Fibroblast of villous mesenchyme (primary cell): ENCODE results near the gene LYPD8. TPM values are rescaled to one million over a fixed set of nuclear protein-coding genes. Genes with fewer than 3 reads are reported as not detected.

ENCODE experiments used
- DNase-seq: peaks from one replicate; pipeline ENCODE4 v3.0.0-alpha.2; 2010; ENCODE audit warnings: low read depth
- H3K4me3 ChIP-seq: 2 replicates; pipeline ENCODE4 v1.5.1; 2011; ENCODE audit warnings: low read depth, mild to moderate bottlenecking, low read length
- CTCF ChIP-seq: IDR thresholded peaks from 2 replicates; pipeline ENCODE4 v1.5.1; 2012; ENCODE audit warnings: low read depth, mild to moderate bottlenecking, low read length; ENCODE audit not compliant: insufficient read depth
- total RNA-seq: library from RNA; depleted of rRNA; stranded (reverse); fragments of >200 nt; gene quantifications from 2 replicates; pipeline ENCODE4 v1.2.3, GENCODE V29; 2012

LYPD8 gene
- total RNA-seq, 1 donor: not detected

GRCh38 chr1:248737457-248737856, 18.1 kb downstream of the LYPD8 start:
- TF ChIP-seq CTCF: no peak
- H3K4me3 ChIP-seq: no peak overlapping the region
- no peak for DNase-seq

- DNase-seq: no peak
- TF ChIP-seq CTCF: no peak
- H3K4me3 ChIP-seq: no peak overlapping the region
Observed at GRCh38 chr1:248736977-248737376, 18.6 kb downstream of the LYPD8 start.

- no peak for TF ChIP-seq CTCF
- no peak for DNase-seq
- H3K4me3 ChIP-seq: no peak overlapping the region
Observed at GRCh38 chr1:248733566-248733965, 22.0 kb downstream of the LYPD8 start.

- H3K4me3 ChIP-seq: no peak overlapping the region
- no peak for DNase-seq
- no peak for TF ChIP-seq CTCF
Observed at GRCh38 chr1:248730507-248731335, 24.8 kb downstream of the LYPD8 start.

GRCh38 chr1:248714248-248714647, 41.3 kb downstream of the LYPD8 start:
- no peak overlapping the region for H3K4me3 ChIP-seq
- no peak for TF ChIP-seq CTCF
- DNase-seq: no peak

GRCh38 chr1:248710305-248710900, 45.2 kb downstream of the LYPD8 start:
- no peak overlapping the region for H3K4me3 ChIP-seq
- TF ChIP-seq CTCF: no peak
- no peak for DNase-seq
